Endothelial cell of umbilical vein (primary cell): ENCODE measurements around the gene CHST11. TPM values are rescaled to one million over a fixed set of nuclear protein-coding genes. Genes with fewer than 3 reads are reported as not detected.

ENCODE experiments used
- BruUV-seq: library from RNA; stranded (reverse); fragments of 400-500 nt; replicated peaks from 2 replicates; lab custom pipeline; 2021; lab: Mats Ljungman, UMichigan
- CTCF ChIA-PET: fragments of 300-600, 350-600 bp; sonication (Branson Sonifier 250); formaldehyde crosslinking; loops from one replicate; lab custom pipeline; 2021; ENCODE audit warnings: antibody characterized with exemption, inconsistent platforms; lab: Charles Lee
- POLR2A ChIA-PET: fragments of 300-600, 350-600 bp; sonication (Branson Sonifier 250); formaldehyde crosslinking; loops from one replicate; lab custom pipeline; 2021; ENCODE audit warnings: antibody characterized with exemption, inconsistent platforms; lab: Charles Lee
- DNase-seq: peaks from one replicate; pipeline ENCODE4 v3.0.0-alpha.2; 2011; ENCODE audit warnings: low read depth, low spot score
- FAIRE-seq: peaks from 2 replicates; lab custom pipeline; 2011; peaks lifted over from hg19 to GRCh38; lab: Jason Lieb, UNC
- H2AFZ ChIP-seq: 2 replicates; pipeline ENCODE4 v1.6.0; 2012; ENCODE audit warnings: low read depth, low read length, control low read depth, inconsistent platforms
- H3K27ac ChIP-seq: 2 replicates; pipeline ENCODE4 v1.5.1; 2011; ENCODE audit warnings: low read depth, mild to moderate bottlenecking, control low read depth, low read length, moderate library complexity; ENCODE audit not compliant: insufficient read depth
- H3K27me3 ChIP-seq, 2 experiments: 2 replicates each; pipeline versions ENCODE4 v1.6.0 to v1.6.1; 2011; ENCODE audit warnings: low read length in 2 of 2, mixed read lengths in 1 of 2; ENCODE audit not compliant: control insufficient read depth in 2 of 2, insufficient read depth in 2 of 2
- H3K36me3 ChIP-seq, 2 experiments: 2 replicates in 1 of 2; 3 replicates in 1 of 2; pipeline ENCODE4 v1.5.1; 2011; ENCODE audit warnings: low read length in 2 of 2, mild to moderate bottlenecking in 1 of 2, moderate library complexity in 1 of 2; ENCODE audit not compliant: control insufficient read depth in 2 of 2, insufficient read depth in 2 of 2; ENCODE audit errors: extremely low read depth in 1 of 2
- H3K4me1 ChIP-seq: 3 replicates; pipeline ENCODE4 v1.5.1; 2011; ENCODE audit warnings: mild to moderate bottlenecking, low read length; ENCODE audit not compliant: control insufficient read depth, insufficient read depth; ENCODE audit errors: extremely low read depth
- H3K4me2 ChIP-seq: 2 replicates; pipeline ENCODE4 v1.6.1; 2011; ENCODE audit warnings: low read length, control low read depth, mixed read lengths; ENCODE audit not compliant: insufficient read depth
- H3K4me3 ChIP-seq, 3 experiments: fragments of 200-600 bp in 1 of 3; sonication (generic), shearing (Covaris generic) in 1 of 3; replicated peaks in 1 of 3; 2 replicates each; pipeline ENCODE4 v1.5.1; 2011 to 2016; ENCODE audit warnings: control low read depth in 3 of 3, low read length in 3 of 3, mild to moderate bottlenecking in 2 of 3, inconsistent platforms in 1 of 3, low read depth in 1 of 3, moderate library complexity in 1 of 3; ENCODE audit not compliant: insufficient read depth in 1 of 3
- H3K79me2 ChIP-seq: 2 replicates; pipeline ENCODE4 v1.6.0; 2012; ENCODE audit warnings: low read length, inconsistent platforms; ENCODE audit not compliant: control insufficient read depth, insufficient read depth
- H3K9ac ChIP-seq: replicated peaks from 2 replicates; pipeline ENCODE3; 2011; ENCODE audit warnings: low read length, control low read depth; ENCODE audit not compliant: insufficient read depth; ENCODE audit errors: extremely low read depth
- H3K9me1 ChIP-seq: replicated peaks from 3 replicates; pipeline ENCODE4 v1.6.0; 2011; ENCODE audit warnings: mild to moderate bottlenecking, low read length; ENCODE audit not compliant: control insufficient read depth, insufficient read depth; ENCODE audit errors: extremely low read depth
- H3K9me3 ChIP-seq: replicated peaks from 2 replicates; pipeline ENCODE4 v1.5.1; 2012; ENCODE audit warnings: low read length, inconsistent platforms; ENCODE audit not compliant: control insufficient read depth, insufficient read depth
- H4K20me1 ChIP-seq: replicated peaks from 2 replicates; pipeline ENCODE3; 2011; ENCODE audit warnings: mild to moderate bottlenecking, low read length; ENCODE audit not compliant: control insufficient read depth, insufficient read depth; ENCODE audit errors: extremely low read depth
- EZH2 ChIP-seq: IDR thresholded peaks from 2 replicates; pipeline ENCODE4 v1.6.1; 2012; ENCODE audit warnings: borderline replicate concordance, low read depth, mild to moderate bottlenecking, moderate library complexity, low read length, inconsistent platforms; ENCODE audit not compliant: severe bottlenecking
- FOS ChIP-seq: IDR thresholded peaks from 2 replicates; pipeline ENCODE4 v1.6.1; 2011; ENCODE audit warnings: mild to moderate bottlenecking, low read length, moderate library complexity, borderline replicate concordance; ENCODE audit not compliant: insufficient read depth
- GATA2 ChIP-seq: IDR thresholded peaks from 2 replicates; pipeline ENCODE4 v1.7.0; 2011; ENCODE audit warnings: low read depth, mild to moderate bottlenecking, moderate library complexity, mixed read lengths, low read length; ENCODE audit not compliant: insufficient read length, insufficient read depth
- JUN ChIP-seq: IDR thresholded peaks from 2 replicates; pipeline ENCODE4 v1.6.1; 2011; ENCODE audit warnings: borderline replicate concordance, low read depth; ENCODE audit not compliant: insufficient read length, insufficient read depth
- MAX ChIP-seq: IDR thresholded peaks from 2 replicates; pipeline ENCODE4 v1.6.1; 2011; ENCODE audit not compliant: insufficient read depth, insufficient read length
- MYC ChIP-seq: IDR thresholded peaks from one replicate; pipeline ENCODE4 v1.6.1; 2011; ENCODE audit warnings: mild to moderate bottlenecking, low read depth, low read length
- POLR2A ChIP-seq: IDR thresholded peaks from 2 replicates; pipeline ENCODE4 v1.6.1; 2012; ENCODE audit warnings: low read depth, mild to moderate bottlenecking, control low read depth, low read length
- POLR2AphosphoS5 ChIP-seq: IDR thresholded peaks from 2 replicates; pipeline ENCODE4 v1.6.1; 2012; ENCODE audit warnings: low read depth, mild to moderate bottlenecking, control low read depth, low read length, moderate library complexity; ENCODE audit not compliant: insufficient read depth
- dilution Hi-C: fragments of 300-500 bp; cut with MboI; formaldehyde crosslinking; loops from one replicate; pipeline ENCODE4 v1.15.0; 2019; ENCODE audit warnings: low sequenced_read_pairs; ENCODE audit not compliant: extremely low pct_ligation_motif_present
- intact Hi-C: fragments of 100-400 bp; cut with micrococcal nuclease; formaldehyde crosslinking; loops from one replicate; pipeline ENCODE4 v1.10.0; 2022
- polyA plus RNA-seq, 4 experiments: library from polyadenylated mRNA; depleted of rRNA in 3 of 4; stranded (reverse) in 3 of 4; unstranded in 1 of 4; fragments of >200 nt; gene quantifications; 2 replicates each; pipeline versions ENCODE4 v1.2.1 to v1.2.3, GENCODE V29; 2011 to 2012; ENCODE audit warnings: missing spikeins in 1 of 4
- total RNA-seq: library from RNA; stranded (reverse); gene quantifications from 2 replicates; pipeline ENCODE4 v1.2.3, GENCODE V29; 2021
- TF ChIP-seq, protein P1 (sequence below), 2 donors: IDR thresholded peaks; 1 replicate in 1 of 2; 2 replicates in 1 of 2; pipeline ENCODE4 v1.5.1; 2011; ENCODE audit warnings: low read length in 2 of 2, mild to moderate bottlenecking in 2 of 2, moderate library complexity in 2 of 2, control low read depth in 1 of 2, inconsistent platforms in 1 of 2, low read depth in 1 of 2; ENCODE audit not compliant: insufficient read depth in 1 of 2; ENCODE audit errors: extremely low read depth in 1 of 2

The CHST11 gene
- total and polyA plus RNA-seq, 2 donors (not counting 3 experiments of a cell fraction or from before 2014, with no cell fraction given) = 19.7 to 20.9 TPM

- no peak overlapping the region for H3K9ac ChIP-seq
- H3K27me3 ChIP-seq = no peaks in the 10 kb centered on the region
- H2AFZ ChIP-seq = no peak overlapping the region
- FAIRE-seq (no peak), DNase-seq (no peak)
- intact Hi-C loops = no loop called here
- dilution Hi-C loops = no loop called here
- ChIA-PET CTCF (interaction anchor here (0.7 to 1.3 kb wide), 3 partner anchors 42 to 322 kb away, joined by 3 to 4 read pairs (median 4); no protein-coding TSS in a partner anchor), POLR2A (no interaction called here)
- TF ChIP-seq MYC = no peak
- no peak for TF ChIP-seq POLR2A
- no peak for TF ChIP-seq EZH2
- no peak for TF ChIP-seq FOS
- TF ChIP-seq, protein P1, sequence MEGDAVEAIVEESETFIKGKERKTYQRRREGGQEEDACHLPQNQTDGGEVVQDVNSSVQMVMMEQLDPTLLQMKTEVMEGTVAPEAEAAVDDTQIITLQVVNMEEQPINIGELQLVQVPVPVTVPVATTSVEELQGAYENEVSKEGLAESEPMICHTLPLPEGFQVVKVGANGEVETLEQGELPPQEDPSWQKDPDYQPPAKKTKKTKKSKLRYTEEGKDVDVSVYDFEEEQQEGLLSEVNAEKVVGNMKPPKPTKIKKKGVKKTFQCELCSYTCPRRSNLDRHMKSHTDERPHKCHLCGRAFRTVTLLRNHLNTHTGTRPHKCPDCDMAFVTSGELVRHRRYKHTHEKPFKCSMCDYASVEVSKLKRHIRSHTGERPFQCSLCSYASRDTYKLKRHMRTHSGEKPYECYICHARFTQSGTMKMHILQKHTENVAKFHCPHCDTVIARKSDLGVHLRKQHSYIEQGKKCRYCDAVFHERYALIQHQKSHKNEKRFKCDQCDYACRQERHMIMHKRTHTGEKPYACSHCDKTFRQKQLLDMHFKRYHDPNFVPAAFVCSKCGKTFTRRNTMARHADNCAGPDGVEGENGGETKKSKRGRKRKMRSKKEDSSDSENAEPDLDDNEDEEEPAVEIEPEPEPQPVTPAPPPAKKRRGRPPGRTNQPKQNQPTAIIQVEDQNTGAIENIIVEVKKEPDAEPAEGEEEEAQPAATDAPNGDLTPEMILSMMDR (IDR thresholded peaks at IDR 0.05; ENCODE audit: extremely low read depth in 1 of 2, insufficient read depth in 1 of 2, low read depth in 1 of 2, low read length in 2 of 2) = no peak
- TF ChIP-seq JUN = no peak
- no peak for TF ChIP-seq GATA2
- no peak for TF ChIP-seq MAX
- TF ChIP-seq POLR2AphosphoS5 = no peak
- H3K36me3 ChIP-seq = no peaks in the 10 kb centered on the region
- BruUV-seq = no TSS peak
- no peak overlapping the region for H3K27ac ChIP-seq
- H3K4me2 ChIP-seq = no peak overlapping the region
- no peak overlapping the region for H3K4me3 ChIP-seq
- H3K4me1 ChIP-seq = no peaks in the 10 kb centered on the region
- no peaks in the 10 kb centered on the region for H3K79me2 ChIP-seq
- H3K9me3 ChIP-seq = no peaks in the 10 kb centered on the region
- no peaks in the 10 kb centered on the region for H3K9me1 ChIP-seq
- H4K20me1 ChIP-seq = no peaks in the 10 kb centered on the region
These were observed 246.6 kb downstream of the CHST11 start for GRCh38 chr12:104703372-104703771.
